C4-2B (cell line): Measurements from ENCODE around the gene MAST4.

ENCODE experiments used
- CTCF ChIP-seq: fragments of 450-650 bp; conservative IDR thresholded peaks from 2 replicates; pipeline ENCODE4 v1.5.1; 2017; ENCODE audit warnings: mild to moderate bottlenecking
- ZFX ChIP-seq: fragments of 450-650 bp; IDR thresholded peaks from 2 replicates; pipeline ENCODE4 v1.6.1; 2017

DNA sequence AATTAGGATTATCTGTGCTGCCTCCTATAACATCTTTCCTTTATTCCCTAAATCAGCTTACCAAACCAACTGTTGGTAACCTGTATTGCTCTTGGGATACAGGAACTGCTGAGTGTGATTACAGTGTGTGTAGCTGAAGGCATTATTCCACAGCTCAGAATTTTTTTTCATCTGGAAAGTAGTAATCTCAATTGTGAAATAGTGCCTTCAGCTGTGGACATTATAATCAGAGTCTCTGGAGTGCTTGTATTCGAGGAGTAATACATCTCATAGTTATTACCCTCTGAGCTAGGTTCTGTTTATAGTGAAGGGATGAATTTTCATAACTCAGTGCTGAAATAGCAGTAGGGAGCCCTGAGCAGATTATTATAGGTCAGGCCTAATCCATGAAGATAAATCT is 199.5 kb downstream of the MAST4 start:
- TF ChIP-seq CTCF (no peak), ZFX (no peak)
